PFSK-1 (cell line): ENCODE results near the gene APAF1.

Experiments used
- FOXP2 ChIP-seq: optimal IDR thresholded peaks from 2 replicates; pipeline ENCODE3; 2011; ENCODE audit warnings: borderline replicate concordance, control low read depth, inconsistent platforms; ENCODE audit not compliant: insufficient read depth; ENCODE audit errors: extremely low read length, extremely low read depth
- POLR2AphosphoS5 ChIP-seq: IDR thresholded peaks from 2 replicates; pipeline ENCODE4 v1.6.1; 2012; ENCODE audit warnings: low read depth, mild to moderate bottlenecking, control low read depth, low read length, moderate library complexity
- SIN3A ChIP-seq: IDR thresholded peaks from 2 replicates; pipeline ENCODE4 v1.6.1; 2012; ENCODE audit warnings: mild to moderate bottlenecking, low read length, moderate library complexity, borderline replicate concordance; ENCODE audit not compliant: insufficient read depth
- TAF1 ChIP-seq: IDR thresholded peaks from 2 replicates; pipeline ENCODE4 v1.6.1; 2012; ENCODE audit warnings: low read length, control low read depth, borderline replicate concordance; ENCODE audit not compliant: insufficient read depth
- TF ChIP-seq, protein P1 (sequence below), 2 experiments: IDR thresholded peaks; 2 replicates each; pipeline versions ENCODE4 v1.6.1 to v1.8.0; 2011 to 2012; ENCODE audit warnings: low read depth in 2 of 2, low read length in 2 of 2, control low read depth in 1 of 2, inconsistent platforms in 1 of 2, mild to moderate bottlenecking in 1 of 2, moderate library complexity in 1 of 2; ENCODE audit not compliant: insufficient read depth in 1 of 2

The APAF1 gene

DNA sequence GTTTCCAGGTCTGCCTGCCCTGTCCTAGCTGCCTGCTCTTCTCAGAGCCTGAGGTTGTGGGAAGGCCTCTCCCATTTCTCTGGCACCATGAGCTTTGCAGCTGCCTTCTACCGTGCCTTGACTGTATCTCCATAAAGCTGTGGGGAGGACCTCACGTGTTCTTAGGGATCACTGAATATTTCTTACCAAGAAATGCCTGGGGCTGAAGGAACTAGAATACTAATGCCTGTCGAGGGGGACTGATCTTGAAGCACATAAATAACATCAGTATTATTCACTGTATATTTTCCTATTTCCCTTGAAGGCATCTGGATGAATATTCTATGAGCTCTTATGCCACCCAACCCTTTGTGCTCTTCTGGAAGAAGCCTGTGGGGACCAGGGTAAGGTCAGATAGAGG is 103.4 kb downstream of the APAF1 start:
- TF ChIP-seq POLR2AphosphoS5 (no peak), SIN3A (no peak), TAF1 (no peak), FOXP2 (no peak)

DNA sequence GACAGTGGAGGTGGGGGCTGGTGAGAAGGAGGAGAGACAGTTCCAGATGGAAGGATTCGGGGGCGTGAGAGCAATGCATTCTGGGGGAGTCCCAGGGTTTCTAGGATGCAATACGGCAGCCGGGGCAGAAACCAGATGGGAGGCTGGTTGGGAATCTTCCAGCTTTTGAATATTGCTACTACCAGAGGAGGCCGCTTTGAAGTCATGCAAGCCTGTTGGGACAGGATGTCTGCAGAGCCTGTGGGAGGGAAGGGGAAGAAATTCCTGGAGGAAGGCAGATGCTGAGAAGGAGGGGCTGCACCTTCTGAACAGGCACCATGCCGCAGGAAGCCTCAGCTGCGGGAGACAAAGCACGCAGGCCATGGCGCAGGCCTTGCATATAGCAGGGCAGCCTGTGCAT is 105.4 kb downstream of the APAF1 start:
- TF ChIP-seq, protein P1, sequence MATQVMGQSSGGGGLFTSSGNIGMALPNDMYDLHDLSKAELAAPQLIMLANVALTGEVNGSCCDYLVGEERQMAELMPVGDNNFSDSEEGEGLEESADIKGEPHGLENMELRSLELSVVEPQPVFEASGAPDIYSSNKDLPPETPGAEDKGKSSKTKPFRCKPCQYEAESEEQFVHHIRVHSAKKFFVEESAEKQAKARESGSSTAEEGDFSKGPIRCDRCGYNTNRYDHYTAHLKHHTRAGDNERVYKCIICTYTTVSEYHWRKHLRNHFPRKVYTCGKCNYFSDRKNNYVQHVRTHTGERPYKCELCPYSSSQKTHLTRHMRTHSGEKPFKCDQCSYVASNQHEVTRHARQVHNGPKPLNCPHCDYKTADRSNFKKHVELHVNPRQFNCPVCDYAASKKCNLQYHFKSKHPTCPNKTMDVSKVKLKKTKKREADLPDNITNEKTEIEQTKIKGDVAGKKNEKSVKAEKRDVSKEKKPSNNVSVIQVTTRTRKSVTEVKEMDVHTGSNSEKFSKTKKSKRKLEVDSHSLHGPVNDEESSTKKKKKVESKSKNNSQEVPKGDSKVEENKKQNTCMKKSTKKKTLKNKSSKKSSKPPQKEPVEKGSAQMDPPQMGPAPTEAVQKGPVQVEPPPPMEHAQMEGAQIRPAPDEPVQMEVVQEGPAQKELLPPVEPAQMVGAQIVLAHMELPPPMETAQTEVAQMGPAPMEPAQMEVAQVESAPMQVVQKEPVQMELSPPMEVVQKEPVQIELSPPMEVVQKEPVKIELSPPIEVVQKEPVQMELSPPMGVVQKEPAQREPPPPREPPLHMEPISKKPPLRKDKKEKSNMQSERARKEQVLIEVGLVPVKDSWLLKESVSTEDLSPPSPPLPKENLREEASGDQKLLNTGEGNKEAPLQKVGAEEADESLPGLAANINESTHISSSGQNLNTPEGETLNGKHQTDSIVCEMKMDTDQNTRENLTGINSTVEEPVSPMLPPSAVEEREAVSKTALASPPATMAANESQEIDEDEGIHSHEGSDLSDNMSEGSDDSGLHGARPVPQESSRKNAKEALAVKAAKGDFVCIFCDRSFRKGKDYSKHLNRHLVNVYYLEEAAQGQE (IDR thresholded peaks at IDR 0.05; ENCODE audit: insufficient read depth in 1 of 2, low read depth in 2 of 2, low read length in 2 of 2): no peak
- TF ChIP-seq FOXP2 (no peak), SIN3A (no peak), POLR2AphosphoS5 (no peak), TAF1 (no peak)

DNA sequence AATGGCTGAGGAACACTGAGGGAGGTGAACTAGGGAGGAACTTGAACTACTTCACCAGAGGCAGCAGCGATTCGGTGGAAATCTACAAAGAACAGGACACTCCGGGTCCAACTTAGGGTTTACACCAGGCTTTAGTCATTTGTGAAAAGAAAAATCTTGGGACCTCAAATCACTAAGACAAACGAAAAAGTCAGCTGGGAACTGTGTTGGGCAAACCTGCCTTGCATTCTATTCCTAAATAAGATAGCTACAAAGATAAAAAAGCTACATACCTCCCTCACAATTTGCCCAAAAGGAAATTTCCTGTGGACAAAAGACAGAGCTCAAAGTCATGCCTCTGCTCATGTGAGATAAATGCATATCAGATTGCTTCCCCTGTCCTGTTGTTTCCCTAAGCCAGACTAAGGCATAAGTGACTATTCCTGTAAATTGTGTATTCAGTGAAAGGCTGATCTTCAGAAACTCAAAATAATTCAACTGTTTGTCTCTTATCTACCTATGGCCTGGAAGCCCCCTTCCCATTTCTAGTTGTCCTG is 106.6 kb downstream of the APAF1 start:
- TF ChIP-seq TAF1: no peak
- TF ChIP-seq SIN3A: no peak
- TF ChIP-seq FOXP2: no peak
- TF ChIP-seq, protein P1 (IDR thresholded peaks at IDR 0.05; ENCODE audit: insufficient read depth in 1 of 2, low read depth in 2 of 2, low read length in 2 of 2): no peak
- TF ChIP-seq POLR2AphosphoS5: no peak

DNA sequence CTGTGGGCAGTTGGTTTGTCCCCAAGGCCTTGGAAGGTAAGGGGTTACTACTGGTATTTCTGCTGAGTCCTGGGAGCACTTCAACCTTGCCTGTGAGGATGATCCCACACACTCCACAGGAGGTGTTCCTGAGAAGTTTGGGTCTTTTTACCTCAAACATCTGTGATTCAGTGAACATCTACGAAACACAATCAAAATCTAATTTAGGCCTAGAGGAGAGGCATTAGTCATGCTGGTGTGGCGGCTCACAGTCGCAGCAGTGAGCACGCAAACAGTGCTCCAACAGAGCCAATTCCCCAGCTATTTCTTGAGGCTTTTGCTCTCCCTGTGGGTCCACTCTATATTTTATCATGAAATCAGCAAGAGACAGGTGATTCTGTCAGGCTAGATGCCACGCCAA is 107.6 kb downstream of the APAF1 start:
- TF ChIP-seq FOXP2 (no peak), SIN3A (no peak), POLR2AphosphoS5 (no peak), TAF1 (no peak)
- TF ChIP-seq, protein P1 (IDR thresholded peaks at IDR 0.05; ENCODE audit: insufficient read depth in 1 of 2, low read depth in 2 of 2, low read length in 2 of 2): no peak

DNA sequence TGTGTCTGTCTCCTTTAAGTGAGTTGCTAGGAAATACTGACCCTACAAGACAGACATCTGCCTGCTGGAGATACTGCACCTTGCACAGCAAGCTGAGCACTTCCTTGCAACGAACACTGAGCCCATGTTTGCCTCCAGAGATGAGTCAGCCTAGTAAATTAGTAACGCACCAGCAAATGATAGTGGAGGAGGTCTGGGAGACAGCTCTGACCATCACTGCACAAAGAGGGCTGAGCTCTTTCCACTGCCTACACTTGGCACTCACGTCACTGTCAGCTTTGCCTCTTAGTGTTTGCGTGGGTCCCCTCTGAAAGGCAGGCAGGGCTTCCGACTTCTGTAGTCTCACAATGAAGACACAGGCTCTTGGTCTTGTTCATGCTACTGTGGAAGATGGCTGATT is 109.0 kb downstream of the APAF1 start:
- TF ChIP-seq FOXP2 (no peak), TAF1 (no peak), SIN3A (no peak), POLR2AphosphoS5 (no peak)
- TF ChIP-seq, protein P1 (IDR thresholded peaks at IDR 0.05; ENCODE audit: insufficient read depth in 1 of 2, low read depth in 2 of 2, low read length in 2 of 2): no peak; a peak in 1 of 4 replicates

DNA sequence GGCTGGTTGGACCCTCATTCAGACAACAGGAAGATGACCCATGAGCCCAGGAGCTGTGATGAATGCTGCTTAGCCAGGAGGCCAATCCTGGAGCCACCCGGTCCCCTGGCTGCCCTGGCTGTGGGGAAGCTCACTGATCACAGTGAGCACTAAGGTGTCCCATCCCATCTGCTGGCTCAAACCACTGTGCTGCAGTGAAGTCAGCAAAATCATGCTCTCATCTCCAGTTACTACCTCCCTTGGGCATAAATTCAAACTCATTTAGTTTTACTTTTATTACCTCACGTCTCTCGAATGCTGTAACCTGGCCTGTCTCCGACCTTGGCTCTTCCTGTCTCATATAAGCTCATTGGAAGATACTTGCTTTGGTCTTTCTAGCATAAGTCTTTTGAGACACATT is 112.4 kb downstream of the APAF1 start:
- TF ChIP-seq POLR2AphosphoS5: no peak
- no peak for TF ChIP-seq SIN3A
- no peak for TF ChIP-seq FOXP2
- TF ChIP-seq, protein P1 (IDR thresholded peaks at IDR 0.05; ENCODE audit: insufficient read depth in 1 of 2, low read depth in 2 of 2, low read length in 2 of 2): no peak
- no peak for TF ChIP-seq TAF1
